Activated CD8-positive, alpha-beta T cell treated with anti-CD3 and anti-CD28 coated beads for 36 hours (primary cell): Measurements from ENCODE around the gene TMEM52B. TPM values are rescaled to one million over a fixed set of nuclear protein-coding genes. Genes with fewer than 3 reads are reported as not detected.

Experiments
- ATAC-seq: fragments of 200-7000 bp; cut with Tn5 transposase; one replicate; pipeline ENCODE4 v1.10.0; 2021; ENCODE audit warnings: mild to moderate bottlenecking, moderate library complexity
- CTCF ChIA-PET: fragments of 350-600 bp; sonication (Branson Sonifier 250); formaldehyde crosslinking; loops from one replicate; lab custom pipeline; 2021; ENCODE audit warnings: antibody characterized with exemption; lab: Charles Lee
- POLR2A ChIA-PET: fragments of 350-600 bp; sonication (Branson Sonifier 250); formaldehyde crosslinking; loops from one replicate; lab custom pipeline; 2021; ENCODE audit warnings: antibody characterized with exemption; lab: Charles Lee
- DNase-seq: peaks from one replicate; pipeline ENCODE4 v3.0.0-alpha.2; 2020
- H3K27ac Mint-ChIP-seq: one replicate; pipeline ENCODE4 v1.8.0; 2021; ENCODE audit warnings: mild to moderate bottlenecking, mixed read lengths
- H3K27me3 Mint-ChIP-seq: one replicate; pipeline ENCODE4 v1.8.0; 2021; ENCODE audit warnings: mixed read lengths
- H3K36me3 Mint-ChIP-seq: one replicate; pipeline ENCODE4 v1.8.0; 2021; ENCODE audit warnings: low read depth, mixed read lengths
- H3K4me1 Mint-ChIP-seq: one replicate; pipeline ENCODE4 v1.8.0; 2021; ENCODE audit warnings: low read depth, mixed read lengths
- H3K4me3 Mint-ChIP-seq: one replicate; pipeline ENCODE4 v1.8.0; 2021; ENCODE audit warnings: mild to moderate bottlenecking, moderate library complexity, mixed read lengths
- H3K9me3 Mint-ChIP-seq: one replicate; pipeline ENCODE4 v1.8.0; 2021; ENCODE audit warnings: mixed read lengths
- intact Hi-C: fragments of 100-400 bp; cut with micrococcal nuclease; formaldehyde crosslinking; loops from one replicate; pipeline ENCODE4 v1.10.0; 2022
- total RNA-seq, 2 experiments: library from RNA; stranded (reverse); gene quantifications; one replicate each; pipeline ENCODE4 v1.2.3, GENCODE V29; 2021
- TF ChIP-seq, protein P1 (sequence below): fragments of 200-600 bp; IDR thresholded peaks from one replicate; pipeline ENCODE4 v1.8.0; 2022; ENCODE audit warnings: antibody characterized with exemption, mild to moderate bottlenecking

TMEM52B gene
- total RNA-seq, 2 experiments from 2014 or later, result not detected

DNA sequence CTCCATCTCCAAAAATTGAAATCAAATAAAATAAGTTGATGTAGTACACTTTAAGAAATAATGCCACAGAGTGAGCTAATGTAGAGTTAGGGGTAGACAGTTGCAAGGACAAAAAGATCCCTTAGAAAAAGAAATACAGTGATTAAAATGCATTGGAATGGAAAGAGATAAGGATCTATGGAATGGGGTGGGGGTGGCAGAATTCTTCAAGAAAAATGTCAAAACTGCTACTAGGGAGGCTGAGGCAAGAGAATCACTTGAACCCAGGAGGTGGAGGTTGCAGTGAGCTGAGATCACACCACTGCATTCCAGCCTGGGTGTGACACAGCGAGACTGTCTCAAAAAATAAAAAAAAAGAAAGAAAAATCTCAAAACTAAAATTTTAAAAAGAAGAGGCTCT, 13.4 kb upstream of the TMEM52B start:
- Mint-ChIP-seq H3K9me3 (no peaks in the 10 kb centered on the region), H3K27ac (no peak overlapping the region), H3K27me3 (peaks cover 3% of the 10 kb centered on the region), H3K36me3 (no peaks in the 10 kb centered on the region), H3K4me3 (no peak overlapping the region), H3K4me1 (no peaks in the 10 kb centered on the region)
- ChIA-PET POLR2A (no interaction called here), CTCF (interaction anchor here (0.8 kb wide), 1 partner anchor 9 kb away, joined by 3 read pairs; no protein-coding TSS in a partner anchor)
- ATAC-seq, result no peak
- intact Hi-C loops, result no loop called here
- TF ChIP-seq, protein P1, sequence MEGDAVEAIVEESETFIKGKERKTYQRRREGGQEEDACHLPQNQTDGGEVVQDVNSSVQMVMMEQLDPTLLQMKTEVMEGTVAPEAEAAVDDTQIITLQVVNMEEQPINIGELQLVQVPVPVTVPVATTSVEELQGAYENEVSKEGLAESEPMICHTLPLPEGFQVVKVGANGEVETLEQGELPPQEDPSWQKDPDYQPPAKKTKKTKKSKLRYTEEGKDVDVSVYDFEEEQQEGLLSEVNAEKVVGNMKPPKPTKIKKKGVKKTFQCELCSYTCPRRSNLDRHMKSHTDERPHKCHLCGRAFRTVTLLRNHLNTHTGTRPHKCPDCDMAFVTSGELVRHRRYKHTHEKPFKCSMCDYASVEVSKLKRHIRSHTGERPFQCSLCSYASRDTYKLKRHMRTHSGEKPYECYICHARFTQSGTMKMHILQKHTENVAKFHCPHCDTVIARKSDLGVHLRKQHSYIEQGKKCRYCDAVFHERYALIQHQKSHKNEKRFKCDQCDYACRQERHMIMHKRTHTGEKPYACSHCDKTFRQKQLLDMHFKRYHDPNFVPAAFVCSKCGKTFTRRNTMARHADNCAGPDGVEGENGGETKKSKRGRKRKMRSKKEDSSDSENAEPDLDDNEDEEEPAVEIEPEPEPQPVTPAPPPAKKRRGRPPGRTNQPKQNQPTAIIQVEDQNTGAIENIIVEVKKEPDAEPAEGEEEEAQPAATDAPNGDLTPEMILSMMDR, result no peak
- no peak for DNase-seq

DNA sequence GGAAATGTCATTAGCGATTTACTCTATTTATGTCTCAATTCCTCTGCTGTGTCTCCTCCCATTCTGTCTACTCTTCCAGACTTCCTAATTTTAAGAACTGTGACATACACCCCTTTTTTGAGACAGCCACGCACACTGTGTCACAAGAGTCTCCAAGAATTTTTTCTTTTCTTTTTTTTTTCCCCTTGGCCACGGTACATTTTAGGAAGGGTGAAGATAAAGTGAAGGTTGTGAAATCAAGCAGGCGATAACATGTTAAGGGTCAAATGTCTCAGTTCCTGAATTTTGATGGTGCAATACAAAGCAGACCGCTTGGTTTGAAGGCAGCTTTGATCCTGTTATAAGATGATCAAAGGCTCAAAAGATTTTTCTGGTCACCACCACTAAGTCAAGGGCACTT, 11.2 kb upstream of the TMEM52B start:
- no peak for DNase-seq
- CTCF ChIA-PET, result interaction anchor here (0.8 to 2.3 kb wide), 2 partner anchors 13 to 24 kb away, joined by 4 read pairs; no protein-coding TSS in a partner anchor
- intact Hi-C loops, result no loop called here

DNA sequence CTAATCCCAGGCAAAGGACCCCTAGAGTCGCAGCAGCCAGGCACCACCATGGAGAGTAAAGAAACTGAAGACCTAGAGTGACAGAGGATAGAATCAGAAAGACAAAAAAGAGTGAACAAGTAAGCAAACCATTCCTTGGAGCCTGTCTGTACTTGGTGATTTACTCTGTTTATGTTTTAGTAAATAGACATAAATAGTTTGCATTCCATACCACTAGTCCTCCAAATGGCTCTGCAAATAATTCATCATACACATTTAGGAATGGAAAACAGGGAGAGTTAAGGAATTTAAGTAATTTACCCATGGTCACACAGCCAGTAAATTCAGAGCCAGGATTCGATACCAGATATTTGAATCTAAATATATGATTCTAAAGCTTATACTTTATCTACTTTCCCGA, 9.7 kb upstream of the TMEM52B start:
- intact Hi-C loops, result no loop called here
- POLR2A ChIA-PET, result no interaction called here

More for the DNA sequence above, 11.2 kb upstream of the TMEM52B start:
- Mint-ChIP-seq H3K27me3 (peaks cover 7% of the 10 kb centered on the region), H3K9me3 (no peaks in the 10 kb centered on the region), H3K4me1 (no peaks in the 10 kb centered on the region), H3K4me3 (no peak overlapping the region), H3K36me3 (no peaks in the 10 kb centered on the region), H3K27ac (no peak overlapping the region)
- no peak for ATAC-seq
- TF ChIP-seq, protein P1, result no peak
- POLR2A ChIA-PET, result no interaction called here

DNA sequence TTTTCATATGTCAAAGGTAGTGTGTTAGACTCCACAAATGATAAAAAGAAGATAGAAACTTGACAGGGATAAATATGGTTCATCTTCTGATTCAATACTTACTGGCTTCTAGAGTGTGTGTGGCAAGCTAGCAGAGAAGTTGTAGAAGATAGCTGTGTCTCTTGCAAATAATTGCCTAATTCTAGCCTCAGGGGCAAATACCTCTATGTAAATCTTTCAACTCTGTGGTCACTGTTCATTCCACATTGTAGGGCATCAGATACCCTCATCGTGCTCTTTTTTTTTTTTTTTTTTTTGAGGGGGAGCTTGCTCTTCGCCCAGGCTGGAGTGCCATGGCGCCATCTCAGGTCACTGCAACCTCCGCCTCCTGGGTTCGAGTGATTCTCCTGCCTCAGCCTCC, 8.6 kb upstream of the TMEM52B start:
- H3K36me3 Mint-ChIP-seq, result no peaks in the 10 kb centered on the region
- ChIA-PET CTCF (interaction anchor here (1.0 to 1.6 kb wide), 3 partner anchors 11 to 21 kb away, joined by 3 to 10 read pairs (median 8); no protein-coding TSS in a partner anchor), POLR2A (no interaction called here)
- DNase-seq, result no peak
- no peak overlapping the region for H3K27ac Mint-ChIP-seq
- no peak for ATAC-seq
- peaks cover 7% of the 10 kb centered on the region for H3K27me3 Mint-ChIP-seq
- H3K9me3 Mint-ChIP-seq, result no peaks in the 10 kb centered on the region
- intact Hi-C loops, result no loop called here
- no peak overlapping the region for H3K4me3 Mint-ChIP-seq
- TF ChIP-seq, protein P1, result no peak
- H3K4me1 Mint-ChIP-seq, result no peaks in the 10 kb centered on the region

More for the DNA sequence above, 9.7 kb upstream of the TMEM52B start:
- no peaks in the 10 kb centered on the region for H3K36me3 Mint-ChIP-seq
- H3K27me3 Mint-ChIP-seq, result peaks cover 7% of the 10 kb centered on the region
- ATAC-seq, result no peak
- H3K4me1 Mint-ChIP-seq, result no peaks in the 10 kb centered on the region
- TF ChIP-seq, protein P1, result no peak
- H3K9me3 Mint-ChIP-seq, result no peaks in the 10 kb centered on the region
- no peak overlapping the region for H3K27ac Mint-ChIP-seq
- CTCF ChIA-PET, result interaction anchor here (1.2 to 2.3 kb wide), 4 partner anchors 9 to 21 kb away, joined by 3 to 10 read pairs (median 6); no protein-coding TSS in a partner anchor
- DNase-seq, result no peak
- H3K4me3 Mint-ChIP-seq, result no peak overlapping the region

DNA sequence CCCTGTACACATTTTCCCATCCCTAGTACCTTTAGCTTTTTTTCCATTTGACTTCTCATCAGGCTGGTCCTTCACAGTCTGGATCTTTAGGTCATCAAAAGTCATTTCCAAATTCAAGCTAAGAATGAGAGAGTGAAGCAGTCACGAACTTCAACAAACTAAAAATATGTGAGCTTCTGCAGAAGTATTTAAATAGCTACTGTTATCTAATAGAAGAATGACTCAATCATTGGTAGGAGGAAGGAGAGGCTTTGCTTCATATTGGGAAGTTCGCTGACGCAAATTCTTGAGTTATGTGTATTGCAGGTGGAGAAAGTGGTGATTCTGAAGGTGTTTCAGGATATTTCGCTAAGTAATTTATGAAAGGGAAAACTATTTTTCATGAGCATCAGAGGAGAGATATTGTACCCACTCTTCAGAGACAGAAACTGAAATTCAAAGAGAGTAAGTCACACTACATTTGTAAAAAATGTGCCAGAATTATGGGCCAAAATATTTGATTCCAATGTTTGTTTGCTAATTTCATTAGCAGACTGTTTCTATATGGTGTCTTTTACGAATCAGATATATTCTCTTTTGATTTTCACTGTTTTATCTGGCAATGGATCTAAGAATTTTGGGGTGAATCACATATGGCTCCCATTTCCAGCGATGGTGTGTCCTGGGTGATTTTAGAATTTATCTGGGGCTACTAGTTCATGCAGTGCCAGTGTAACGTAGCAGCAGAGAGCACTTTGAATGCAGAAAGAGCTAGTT, 6.7 kb upstream of the TMEM52B start, which contains the start of gene OLR1:
Gene OLR1 (minus strand): TSS at position 160 of the 756 bp plus-strand sequence. CDS start 55 bp downstream, at position 105.
- Mint-ChIP-seq H3K9me3 (no peaks in the 10 kb centered on the region), H3K4me1 (no peaks in the 10 kb centered on the region), H3K27me3 (peaks cover 4% of the 10 kb centered on the region), H3K36me3 (no peaks in the 10 kb centered on the region), H3K27ac (no peak within 1 kb of the TSS), H3K4me3 (no peak within 1 kb of the TSS)
- CTCF ChIA-PET, result interaction anchor here (1.2 to 2.1 kb wide), 2 partner anchors 12 to 19 kb away, joined by 6 to 9 read pairs; no protein-coding TSS in a partner anchor
- POLR2A ChIA-PET, result interaction anchor here (0.8 kb wide), 1 partner anchor 11 kb away, joined by 3 read pairs; no protein-coding TSS in a partner anchor
- no peak for ATAC-seq
- intact Hi-C loops, result no loop called here
- TF ChIP-seq, protein P1, result no peak
- no peak for DNase-seq
